Activated T-cell treated with anti-CD3 and anti-CD28 coated beads for 4 hours (primary cell): ENCODE measurements around the gene ZNF385C.
"Not testable (repeated sequence)": the region's sequence is repeated elsewhere in the genome, so short reads cannot be mapped to it uniquely, and the experiment has no call there.

ENCODE experiments used
- DNase-seq: peaks from one replicate; pipeline ENCODE4 v3.0.0-alpha.2; 2020

ZNF385C gene

GRCh38 chr17:42097691-42098631, at the start of gene ZNF385C:
Gene ZNF385C, minus strand, starts transcription at chr17:42098473. Its CDS starts 35,417 bp downstream, at chr17:42063056.
- peak; percentile 38 for DNase-seq

- no peak for DNase-seq
Measured at GRCh38 chr17:42146911-42147607, 48.8 kb upstream of the ZNF385C start.

GRCh38 chr17:42143138-42143537, 44.9 kb upstream of the ZNF385C start:
- DNase-seq: not testable (repeated sequence)

GRCh38 chr17:42142371-42142896, 44.2 kb upstream of the ZNF385C start:
- no peak for DNase-seq

GRCh38 chr17:42141382-42141781, 43.1 kb upstream of the ZNF385C start:
- no peak for DNase-seq

GRCh38 chr17:42140690-42141089, 42.4 kb upstream of the ZNF385C start:
- DNase-seq: not testable (repeated sequence)

GRCh38 chr17:42138749-42139492, 40.6 kb upstream of the ZNF385C start:
- no peak for DNase-seq

- no peak for DNase-seq
Measured at GRCh38 chr17:42136654-42137051, 38.4 kb upstream of the ZNF385C start.

- no peak for DNase-seq
Measured at GRCh38 chr17:42135664-42136653, 37.7 kb upstream of the ZNF385C start.

GRCh38 chr17:42135151-42135550, 36.9 kb upstream of the ZNF385C start:
- no peak for DNase-seq

GRCh38 chr17:42133461-42134041, 35.3 kb upstream of the ZNF385C start:
- no peak for DNase-seq

- DNase-seq: no peak
Measured at GRCh38 chr17:42132941-42133340, 34.7 kb upstream of the ZNF385C start.

- no peak for DNase-seq
Measured at GRCh38 chr17:42131981-42132432, 33.7 kb upstream of the ZNF385C start.

- no peak for DNase-seq
Measured at GRCh38 chr17:42131232-42131631, 33.0 kb upstream of the ZNF385C start.

- no peak for DNase-seq
Measured at GRCh38 chr17:42130310-42130936, 32.1 kb upstream of the ZNF385C start.

- DNase-seq: no peak
Measured at GRCh38 chr17:42129109-42129837, 31.0 kb upstream of the ZNF385C start.

GRCh38 chr17:42127414-42127813, 29.1 kb upstream of the ZNF385C start:
- no peak for DNase-seq

- DNase-seq: no peak
Measured at GRCh38 chr17:42126836-42127235, 28.6 kb upstream of the ZNF385C start.

- no peak for DNase-seq
Measured at GRCh38 chr17:42125565-42125964, 27.3 kb upstream of the ZNF385C start.

GRCh38 chr17:42124256-42124655, 26.0 kb upstream of the ZNF385C start:
- DNase-seq: no peak
